Left lung (tissue), 10 donors: Measurements from ENCODE around the gene CORO1C. TPM values are rescaled to one million over a fixed set of nuclear protein-coding genes. Genes with fewer than 3 reads are reported as not detected.
"Not testable (repeated sequence)": the region's sequence is repeated elsewhere in the genome, so short reads cannot be mapped to it uniquely, and the experiment has no call there.

Experiments
- ATAC-seq: fragments of 200-7000 bp; cut with Tn5 transposase; one replicate; pipeline ENCODE4 v1.9.1; 2020; ENCODE audit warnings: moderate library complexity
- DNase-seq, 4 donors: peaks; one replicate each; pipeline ENCODE4 v3.0.0-alpha.2; 2013 to 2020
- H3K27ac ChIP-seq, 2 donors: fragments of 200-600 bp; sonication (generic) in 1 of 2; one replicate each; pipeline versions ENCODE4 v1.5.0 to v1.8.0; 2020 to 2021
- H3K27me3 ChIP-seq, 2 donors: fragments of 200-600 bp; sonication (generic) in 1 of 2; one replicate each; pipeline versions ENCODE4 v1.5.0 to v1.8.0; 2020 to 2021
- H3K36me3 ChIP-seq, 2 donors: fragments of 200-600 bp; sonication (generic) in 1 of 2; one replicate each; pipeline versions ENCODE4 v1.5.0 to v1.8.0; 2020 to 2021
- H3K4me1 ChIP-seq, 2 donors: fragments of 200-600 bp; one replicate each; pipeline ENCODE4 v1.8.0; 2021
- H3K4me3 ChIP-seq, 2 donors: fragments of 200-600 bp; sonication (generic) in 1 of 2; one replicate each; pipeline versions ENCODE4 v1.5.0 to v1.8.0; 2020 to 2021; ENCODE audit warnings: mild to moderate bottlenecking in 1 of 2
- H3K9me3 ChIP-seq, 2 donors: fragments of 200-600 bp; sonication (generic) in 1 of 2; one replicate each; pipeline versions ENCODE4 v1.5.0 to v1.8.0; 2020 to 2021
- CTCF ChIP-seq, 2 donors: fragments of 200-600 bp; sonication (generic) in 1 of 2; IDR thresholded peaks; one replicate each; pipeline versions ENCODE4 v1.5.0 to v1.8.0; 2021; ENCODE audit warnings: antibody characterized with exemption in 2 of 2
- intact Hi-C, 2 donors: fragments of 100-400 bp; cut with DNase I; formaldehyde crosslinking; loops; one replicate each; pipeline versions ENCODE4 v1.11.2 to v1.14.2; 2022
- polyA plus RNA-seq, 6 donors: library from polyadenylated mRNA; unstranded; fragments of 120-200 nt; gene quantifications; one replicate each; pipeline ENCODE4 v1.2.1, GENCODE V29; 2013; ENCODE audit not compliant: insufficient read length in 6 of 6
- total RNA-seq, 2 donors: library from RNA; stranded (reverse); fragmentation: NEBNext Ultra II Directional; extraction: Animal tissue kit (Norgen Biotek cat#: 25700); gene quantifications; one replicate each; pipeline ENCODE4 v1.2.1, GENCODE V29; 2021
- donor health status: DM: no; HTN: yes; CAD: no.
- donor health status: DM: no; HTN: no; CAD: no.

CORO1C gene
- total and polyA plus RNA-seq, 8 donors = 77.7 to 282 (median 85.9) TPM

DNA sequence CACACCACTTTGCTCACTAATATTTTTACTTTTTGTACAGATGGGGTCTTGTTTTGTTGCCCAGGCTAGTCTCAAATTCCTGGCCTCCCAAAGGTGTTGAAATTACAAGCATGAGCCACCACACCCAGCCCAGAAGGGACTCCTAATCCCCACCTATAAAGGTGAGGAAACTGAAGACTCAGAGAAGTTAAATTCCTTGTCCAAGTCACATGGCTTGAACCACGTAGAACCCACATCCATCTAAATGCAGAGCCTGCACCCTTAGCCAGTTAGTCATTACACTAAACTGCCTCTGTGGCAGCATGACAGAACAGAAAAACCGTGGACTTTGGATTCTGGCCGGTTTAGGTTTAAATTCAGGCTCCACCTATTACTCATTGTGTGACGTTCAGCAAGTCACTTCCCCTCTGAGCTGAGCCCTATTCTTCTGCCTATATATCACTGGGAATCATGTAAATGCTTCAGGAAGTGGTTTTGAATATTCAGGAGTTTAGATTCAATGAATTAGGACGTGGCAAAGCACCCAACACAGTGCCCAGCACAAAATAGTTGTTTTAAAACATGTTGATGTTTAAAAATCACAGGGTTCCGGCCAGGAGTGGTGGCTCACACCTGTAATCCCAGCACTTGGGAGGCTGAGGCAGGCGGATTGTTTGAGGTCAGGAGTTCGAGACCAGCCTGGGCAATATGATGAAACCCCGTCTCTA, 3.0 kb upstream of the CORO1C start:
- TF ChIP-seq CTCF (IDR thresholded peaks at IDR 0.05) = no peak
- peak overlapping the region in 1 of 2 donors; percentile 60 for H3K27ac ChIP-seq
- no peaks in the 10 kb centered on the region for H3K9me3 ChIP-seq
- no peaks in the 10 kb centered on the region for H3K36me3 ChIP-seq
- no peak overlapping the region for H3K4me3 ChIP-seq
- no peaks in the 10 kb centered on the region for H3K27me3 ChIP-seq
- intact Hi-C loops = no loop called here
- ATAC-seq = no peak
- H3K4me1 ChIP-seq = peaks cover 0 to 38% of the 10 kb centered on the region in 2 donors
- DNase-seq = no peak

- H3K4me3 ChIP-seq, intact Hi-C loops, ATAC-seq, H3K27me3 ChIP-seq, H3K9me3 ChIP-seq, DNase-seq, H3K36me3 ChIP-seq, H3K27ac ChIP-seq: not testable (repeated sequence)
- H3K4me1 ChIP-seq = peaks cover 0 to 47% of the 10 kb centered on the region in 2 donors
Observed at GRCh38 chr12:108733230-108733531, 1.9 kb upstream of the CORO1C start.

DNA sequence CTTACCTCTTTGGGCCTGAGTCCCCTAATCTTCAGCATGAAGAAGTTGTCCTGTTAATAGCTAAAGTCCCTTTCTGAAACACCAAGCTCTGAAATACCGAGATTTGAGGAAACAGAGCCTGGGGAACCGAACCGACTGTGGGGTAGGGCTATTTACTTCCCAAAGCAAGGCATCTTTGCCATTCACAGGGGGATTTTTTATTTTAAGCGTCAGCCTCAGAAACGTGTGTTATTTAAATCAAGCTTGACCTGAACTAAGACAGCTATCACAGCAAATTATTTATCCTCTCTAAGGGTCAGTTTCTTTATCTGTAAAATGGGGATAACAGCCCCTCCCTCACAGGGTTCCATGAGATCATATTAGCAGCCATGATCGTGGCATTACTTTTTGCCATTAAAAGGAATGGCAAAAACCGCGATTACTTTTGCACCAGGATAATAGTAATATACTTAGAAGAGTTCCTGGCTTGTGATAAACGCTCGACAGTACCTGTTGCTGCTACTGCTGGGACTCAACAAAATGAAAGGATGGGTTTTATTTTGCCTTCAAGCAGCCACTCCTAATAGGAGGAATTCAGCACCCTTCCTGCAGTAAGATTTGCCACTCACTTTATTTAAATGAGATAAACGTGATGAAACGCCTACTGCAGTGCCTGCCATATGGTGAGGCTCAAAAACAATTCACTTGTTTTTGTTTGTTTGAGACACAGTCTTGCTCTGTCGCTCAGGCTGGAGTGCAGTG, 1.3 kb upstream of the CORO1C start:
- H3K4me3 ChIP-seq = peak overlapping the region; percentile 21 to 81

GRCh38 chr12:108731866-108732461, 646 bp upstream of the CORO1C start:
- no peaks in the 10 kb centered on the region for H3K9me3 ChIP-seq
- no peaks in the 10 kb centered on the region for H3K27me3 ChIP-seq
- peak overlapping the region; percentile 75 to 81 for H3K4me3 ChIP-seq
- peak overlapping the region; percentile 93 to 96 for H3K27ac ChIP-seq
- no peak for TF ChIP-seq CTCF (IDR thresholded peaks at IDR 0.05)
- ATAC-seq = peak; percentile 87
- peaks cover 9 to 56% of the 10 kb centered on the region in 2 donors for H3K4me1 ChIP-seq
- no peaks in the 10 kb centered on the region for H3K36me3 ChIP-seq
- peak; percentile 92 to 99 (median 98) for DNase-seq
- intact Hi-C loops = no loop called here

More for the DNA sequence above, 1.3 kb upstream of the CORO1C start:
- H3K36me3 ChIP-seq = no peaks in the 10 kb centered on the region
- H3K4me1 ChIP-seq = peaks cover 3 to 49% of the 10 kb centered on the region in 2 donors
- intact Hi-C loops = no loop called here
- no peak for DNase-seq
- no peaks in the 10 kb centered on the region for H3K27me3 ChIP-seq
- no peak for ATAC-seq
- peak overlapping the region; percentile 93 to 96 for H3K27ac ChIP-seq
- no peak for TF ChIP-seq CTCF (IDR thresholded peaks at IDR 0.05)
- no peaks in the 10 kb centered on the region for H3K9me3 ChIP-seq

DNA sequence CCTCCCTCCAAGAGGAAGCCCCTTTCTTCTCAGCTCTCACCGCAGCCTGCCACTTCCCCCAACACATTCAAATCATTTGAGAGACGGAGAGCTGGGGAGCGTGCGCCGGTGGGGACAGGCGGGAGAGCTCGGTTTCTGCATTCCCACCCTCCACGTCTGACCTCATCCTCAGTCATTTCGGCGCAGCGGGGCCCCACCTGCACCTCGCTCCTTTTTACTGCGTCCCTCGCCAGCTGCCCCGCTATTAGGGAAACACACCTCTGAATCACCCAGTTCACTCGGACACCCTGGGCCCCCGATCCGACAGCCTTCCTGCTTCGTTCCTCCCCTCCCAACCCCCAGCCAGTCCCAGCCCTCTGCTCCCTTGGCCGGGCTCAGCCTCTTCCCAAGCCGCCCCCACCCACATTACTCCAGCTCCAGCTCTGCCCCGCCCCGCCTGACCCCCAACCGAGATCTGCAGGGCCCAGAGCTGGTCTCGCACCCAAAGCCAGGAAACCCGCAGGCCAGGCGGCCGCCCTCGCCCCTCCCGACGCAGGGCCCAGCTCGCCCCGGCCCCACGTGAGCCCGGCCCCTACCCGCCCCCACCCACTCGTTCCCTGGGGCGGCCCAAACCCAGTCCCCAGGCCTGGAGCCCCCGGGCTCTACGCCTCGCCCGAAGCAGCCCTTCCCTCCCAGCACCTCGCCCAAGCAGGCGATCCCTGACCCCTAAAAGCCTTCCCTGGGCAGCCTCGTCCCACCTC, 783 bp downstream of the CORO1C start:
- intact Hi-C loops = no loop called here
- Histone ChIP-seq H3K27me3 (no peaks in the 10 kb centered on the region), H3K4me3 (peak overlapping the region; percentile 75 to 81), H3K9me3 (no peaks in the 10 kb centered on the region), H3K36me3 (no peaks in the 10 kb centered on the region), H3K27ac (peak overlapping the region; percentile 93 to 96), H3K4me1 (peaks cover 11 to 71% of the 10 kb centered on the region in 2 donors)
- no peak for TF ChIP-seq CTCF (IDR thresholded peaks at IDR 0.05)
- DNase-seq (peak in 3 of 4 donors; percentile 67 to 88 (median 75)), ATAC-seq (peak; percentile 29)
